Mucosa of descending colon (tissue), 3 donors: ENCODE data around the gene PEG3. TPM values are rescaled to one million over a fixed set of nuclear protein-coding genes. Genes with fewer than 3 reads are reported as not detected.

ENCODE experiments used
- ATAC-seq: fragments of 200-7000 bp; cut with Tn5 transposase; one replicate; pipeline ENCODE4 v1.9.1; 2020; ENCODE audit warnings: mild to moderate bottlenecking, moderate library complexity
- DNase-seq, 3 donors: peaks; one replicate each; pipeline ENCODE4 v3.0.0-alpha.2; 2020
- H3K36me3 ChIP-seq: fragments of 200-600 bp; one replicate; pipeline ENCODE4 v1.8.0; 2021; ENCODE audit warnings: low read depth, mild to moderate bottlenecking
- H3K4me1 ChIP-seq: fragments of 200-600 bp; one replicate; pipeline ENCODE4 v1.8.0; 2021; ENCODE audit warnings: low read depth, mild to moderate bottlenecking
- H3K4me3 ChIP-seq: fragments of 200-600 bp; one replicate; pipeline ENCODE4 v1.8.0; 2021; ENCODE audit warnings: mild to moderate bottlenecking
- H3K9me3 ChIP-seq: fragments of 200-600 bp; one replicate; pipeline ENCODE4 v1.8.0; 2021; ENCODE audit warnings: mild to moderate bottlenecking
- intact Hi-C, 2 donors: fragments of 100-400 bp; cut with DNase I in 1 of 2; cut with micrococcal nuclease in 1 of 2; formaldehyde crosslinking; loops; one replicate each; pipeline versions ENCODE4 v1.11.0 to v1.11.1; 2022; cut with DNase I, micrococcal nuclease
- total RNA-seq, 3 donors: library from RNA; stranded (reverse); fragmentation: NEBNext Ultra II Directional in 2 of 3; extraction: Animal tissue kit (Norgen Biotek cat#: 25700) in 2 of 3; gene quantifications; one replicate each; pipeline versions ENCODE4 v1.2.1 to v1.2.4, GENCODE V29; 2021 to 2023
- TF ChIP-seq, protein P1 (sequence below): fragments of 200-600 bp; IDR thresholded peaks from one replicate; pipeline ENCODE4 v1.8.0; 2022; ENCODE audit warnings: antibody characterized with exemption, mild to moderate bottlenecking
- donor health status: DM: no; HTN: no; CAD: no; lungs with moderate emphysema.
- donor health status: DM: no; HTN: no; CAD: no.
- donor health status: DM: no; HTN: yes; CAD: no.

PEG3 gene
- total RNA-seq, 3 donors from 2014 or later, result 2.3 to 27.2 (median 2.5) TPM

DNA sequence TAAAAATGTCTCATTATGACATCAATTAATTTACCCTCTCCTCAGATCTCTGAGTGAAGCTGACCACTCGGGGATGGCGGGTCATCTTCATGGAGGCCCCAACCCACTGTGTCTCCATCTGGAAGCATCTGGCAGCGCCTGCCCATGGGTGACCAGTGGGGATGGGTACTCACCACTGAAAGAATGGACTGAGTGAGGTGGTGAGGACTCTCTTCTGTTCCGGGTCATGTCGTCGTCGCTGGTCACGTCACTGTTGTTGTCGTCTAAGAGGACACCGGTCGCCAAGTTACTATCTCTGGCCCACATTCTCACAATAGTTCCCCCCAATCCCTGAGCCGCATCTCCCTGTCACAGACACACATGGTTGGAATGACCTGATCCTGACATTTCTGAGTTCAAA is 17.1 kb downstream of the PEG3 start:
- Histone ChIP-seq H3K4me1 (no peaks in the 10 kb centered on the region), H3K36me3 (no peaks in the 10 kb centered on the region), H3K4me3 (no peak overlapping the region), H3K9me3 (peaks cover 71% of the 10 kb centered on the region)
- DNase-seq (no peak), ATAC-seq (no peak)
- TF ChIP-seq, protein P1, sequence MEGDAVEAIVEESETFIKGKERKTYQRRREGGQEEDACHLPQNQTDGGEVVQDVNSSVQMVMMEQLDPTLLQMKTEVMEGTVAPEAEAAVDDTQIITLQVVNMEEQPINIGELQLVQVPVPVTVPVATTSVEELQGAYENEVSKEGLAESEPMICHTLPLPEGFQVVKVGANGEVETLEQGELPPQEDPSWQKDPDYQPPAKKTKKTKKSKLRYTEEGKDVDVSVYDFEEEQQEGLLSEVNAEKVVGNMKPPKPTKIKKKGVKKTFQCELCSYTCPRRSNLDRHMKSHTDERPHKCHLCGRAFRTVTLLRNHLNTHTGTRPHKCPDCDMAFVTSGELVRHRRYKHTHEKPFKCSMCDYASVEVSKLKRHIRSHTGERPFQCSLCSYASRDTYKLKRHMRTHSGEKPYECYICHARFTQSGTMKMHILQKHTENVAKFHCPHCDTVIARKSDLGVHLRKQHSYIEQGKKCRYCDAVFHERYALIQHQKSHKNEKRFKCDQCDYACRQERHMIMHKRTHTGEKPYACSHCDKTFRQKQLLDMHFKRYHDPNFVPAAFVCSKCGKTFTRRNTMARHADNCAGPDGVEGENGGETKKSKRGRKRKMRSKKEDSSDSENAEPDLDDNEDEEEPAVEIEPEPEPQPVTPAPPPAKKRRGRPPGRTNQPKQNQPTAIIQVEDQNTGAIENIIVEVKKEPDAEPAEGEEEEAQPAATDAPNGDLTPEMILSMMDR, result no peak
- intact Hi-C loops, result no loop called here

GRCh38 chr19:56822755-56823154 is 17.8 kb downstream of the PEG3 start:
- DNase-seq (no peak), ATAC-seq (no peak)
- Histone ChIP-seq H3K4me3 (no peak overlapping the region), H3K36me3 (no peaks in the 10 kb centered on the region), H3K9me3 (peaks cover 69% of the 10 kb centered on the region), H3K4me1 (no peaks in the 10 kb centered on the region)
- intact Hi-C loops, result no loop called here
- TF ChIP-seq, protein P1, result no peak

GRCh38 chr19:56821675-56822074 is 18.9 kb downstream of the PEG3 start:
- Histone ChIP-seq H3K4me1 (no peaks in the 10 kb centered on the region), H3K4me3 (no peak overlapping the region), H3K36me3 (no peaks in the 10 kb centered on the region), H3K9me3 (peaks cover 77% of the 10 kb centered on the region)
- intact Hi-C loops, result no loop called here
- TF ChIP-seq, protein P1, result no peak
- DNase-seq, result no peak
- ATAC-seq, result no peak

DNA sequence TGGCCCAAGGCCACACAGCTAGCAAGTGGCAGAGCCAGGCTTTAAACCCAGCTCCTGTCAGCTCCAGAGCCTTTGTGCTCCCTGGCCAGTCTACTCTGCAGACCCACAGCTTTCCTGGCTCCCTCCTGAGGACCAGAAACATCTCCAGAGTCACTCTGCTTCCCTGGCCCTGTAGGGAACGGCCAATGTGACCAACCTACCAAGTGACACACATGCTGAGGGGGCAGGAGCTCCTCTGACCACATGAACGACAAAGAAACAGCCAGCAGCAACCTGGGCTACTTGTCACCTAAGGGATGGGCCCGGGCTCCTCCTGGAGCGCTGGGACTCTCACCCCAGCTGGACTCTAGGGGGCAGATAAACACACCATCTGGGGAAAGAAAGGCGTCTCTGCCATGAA is 19.3 kb downstream of the PEG3 start:
- Histone ChIP-seq H3K4me1 (no peaks in the 10 kb centered on the region), H3K9me3 (peaks cover 78% of the 10 kb centered on the region), H3K4me3 (no peak overlapping the region), H3K36me3 (no peaks in the 10 kb centered on the region)
- no peak for DNase-seq
- no peak for ATAC-seq
- TF ChIP-seq, protein P1, result no peak
- intact Hi-C loops, result no loop called here

- Histone ChIP-seq H3K4me1 (no peaks in the 10 kb centered on the region), H3K36me3 (no peaks in the 10 kb centered on the region), H3K4me3 (no peak overlapping the region), H3K9me3 (peaks cover 73% of the 10 kb centered on the region)
- ATAC-seq (no peak), DNase-seq (no peak)
- TF ChIP-seq, protein P1, result no peak
- intact Hi-C loops, result no loop called here
Observed at GRCh38 chr19:56819166-56819565, 21.4 kb downstream of the PEG3 start.

DNA sequence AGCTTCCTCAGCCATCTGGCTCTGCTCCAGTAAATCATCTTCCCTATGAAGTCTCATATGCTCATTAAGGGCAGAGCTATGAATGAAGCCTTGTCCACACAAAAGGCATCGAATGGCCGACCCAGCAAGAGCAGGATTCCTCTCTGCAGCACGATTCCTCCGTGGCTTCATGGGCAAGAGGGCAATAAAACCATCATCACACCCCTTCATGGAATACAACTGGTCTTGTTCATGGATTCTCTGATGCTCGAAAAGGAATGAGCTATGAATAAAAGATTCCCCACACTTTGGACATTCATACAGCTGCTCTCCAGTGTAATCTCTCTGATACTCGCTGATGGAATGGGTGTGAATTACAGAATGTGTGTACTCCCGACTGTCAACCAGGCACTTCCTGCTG is 25.9 kb downstream of the PEG3 start:
- ATAC-seq, result no peak
- intact Hi-C loops, result no loop called here
- DNase-seq, result no peak
- Histone ChIP-seq H3K36me3 (no peaks in the 10 kb centered on the region), H3K9me3 (peaks cover 48% of the 10 kb centered on the region), H3K4me1 (no peaks in the 10 kb centered on the region), H3K4me3 (no peak overlapping the region)
- TF ChIP-seq, protein P1, result no peak
